ENCODE results near the gene NCK1. TPM values are rescaled to one million over a fixed set of nuclear protein-coding genes. Genes with fewer than 3 reads are reported as not detected.

NCK1 gene
- total RNA-seq, 1 donor from 2014 or later = 54.0 TPM

DNA sequence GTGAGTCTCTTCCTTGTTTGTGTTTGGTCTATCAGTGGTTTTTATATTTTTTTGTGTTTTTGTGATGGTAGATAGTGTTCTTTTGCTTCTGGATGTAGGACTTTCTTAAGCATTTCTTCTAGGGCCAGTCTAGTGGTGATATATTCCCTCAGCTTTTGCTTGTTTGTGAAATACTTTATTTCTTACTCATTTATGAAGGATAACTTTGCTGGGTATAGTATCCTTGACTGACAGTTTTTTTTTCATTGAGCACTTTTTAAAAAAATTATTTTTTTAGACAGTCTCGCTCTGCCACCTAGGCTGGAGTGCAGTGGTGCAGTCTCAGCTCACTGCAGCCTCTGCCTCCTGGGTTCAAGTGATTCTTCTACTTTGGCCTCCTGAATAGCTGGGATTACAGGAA lies 41.9 kb downstream of the NCK1 start:
- H3K4me1 ChIP-seq = peaks cover 10% of the 10 kb centered on the region
- H3K36me3 ChIP-seq = no peaks in the 10 kb centered on the region
- TF ChIP-seq, protein P1, sequence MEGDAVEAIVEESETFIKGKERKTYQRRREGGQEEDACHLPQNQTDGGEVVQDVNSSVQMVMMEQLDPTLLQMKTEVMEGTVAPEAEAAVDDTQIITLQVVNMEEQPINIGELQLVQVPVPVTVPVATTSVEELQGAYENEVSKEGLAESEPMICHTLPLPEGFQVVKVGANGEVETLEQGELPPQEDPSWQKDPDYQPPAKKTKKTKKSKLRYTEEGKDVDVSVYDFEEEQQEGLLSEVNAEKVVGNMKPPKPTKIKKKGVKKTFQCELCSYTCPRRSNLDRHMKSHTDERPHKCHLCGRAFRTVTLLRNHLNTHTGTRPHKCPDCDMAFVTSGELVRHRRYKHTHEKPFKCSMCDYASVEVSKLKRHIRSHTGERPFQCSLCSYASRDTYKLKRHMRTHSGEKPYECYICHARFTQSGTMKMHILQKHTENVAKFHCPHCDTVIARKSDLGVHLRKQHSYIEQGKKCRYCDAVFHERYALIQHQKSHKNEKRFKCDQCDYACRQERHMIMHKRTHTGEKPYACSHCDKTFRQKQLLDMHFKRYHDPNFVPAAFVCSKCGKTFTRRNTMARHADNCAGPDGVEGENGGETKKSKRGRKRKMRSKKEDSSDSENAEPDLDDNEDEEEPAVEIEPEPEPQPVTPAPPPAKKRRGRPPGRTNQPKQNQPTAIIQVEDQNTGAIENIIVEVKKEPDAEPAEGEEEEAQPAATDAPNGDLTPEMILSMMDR (IDR thresholded peaks at IDR 0.05) = no peak
- no peaks in the 10 kb centered on the region for H3K27me3 ChIP-seq
- no peak overlapping the region for H3K4me3 ChIP-seq
- intact Hi-C loops (cut with DNase I) = no loop called here
- ATAC-seq = no peak
- no peak for DNase-seq
- peaks cover 12% of the 10 kb centered on the region for H3K9me3 ChIP-seq
- no peak overlapping the region for H3K27ac ChIP-seq

DNA sequence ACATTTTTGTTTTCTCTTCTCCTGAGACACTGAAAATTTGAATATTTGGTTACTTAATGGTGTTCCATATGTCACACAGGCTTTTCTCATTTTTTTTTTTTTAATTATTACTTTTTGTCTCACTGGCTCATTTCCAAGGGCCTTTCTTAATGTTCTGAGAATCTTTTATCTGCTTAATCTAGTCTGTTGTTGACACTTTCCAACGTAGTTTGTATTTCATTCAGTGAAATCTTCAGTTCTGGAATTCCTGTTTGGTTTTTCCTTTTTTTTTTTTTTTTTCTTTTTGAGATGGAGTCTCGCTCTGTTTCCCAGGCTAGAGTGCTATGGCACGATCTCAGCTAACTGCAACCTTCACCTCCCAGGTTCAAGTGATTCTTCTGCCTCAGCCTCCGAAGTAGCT lies 42.7 kb downstream of the NCK1 start:
- Histone ChIP-seq H3K9me3 (peaks cover 12% of the 10 kb centered on the region), H3K4me3 (no peak overlapping the region), H3K4me1 (peaks cover 11% of the 10 kb centered on the region), H3K27me3 (no peaks in the 10 kb centered on the region), H3K36me3 (no peaks in the 10 kb centered on the region), H3K27ac (no peak overlapping the region)
- ATAC-seq (no peak), DNase-seq (no peak)
- TF ChIP-seq, protein P1 (IDR thresholded peaks at IDR 0.05) = no peak
- intact Hi-C loops (cut with DNase I) = no loop called here

DNA sequence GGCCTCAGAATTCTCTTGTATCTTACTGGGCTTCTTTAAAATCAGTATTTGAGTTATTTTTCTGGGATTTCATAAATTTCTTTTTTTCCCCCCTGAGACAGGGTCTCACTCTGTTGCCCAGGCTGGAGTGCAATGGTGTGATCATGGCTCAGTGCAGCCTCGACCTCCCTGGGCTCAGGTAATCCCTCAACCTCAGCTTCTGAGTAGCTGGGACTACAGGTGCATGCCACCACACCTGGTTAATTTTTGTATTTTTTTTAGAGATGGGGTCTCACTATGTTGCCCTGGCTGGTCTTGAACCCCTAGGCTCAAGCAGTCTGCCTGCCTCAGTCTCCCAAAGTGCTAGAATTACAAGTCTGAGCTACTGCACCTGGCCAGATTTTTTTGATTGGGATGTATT lies 43.5 kb downstream of the NCK1 start:
- TF ChIP-seq, protein P1 (IDR thresholded peaks at IDR 0.05) = no peak
- ATAC-seq (no peak), DNase-seq (no peak)
- no peak overlapping the region for H3K4me3 ChIP-seq
- H3K27ac ChIP-seq = no peak overlapping the region
- peaks cover 17% of the 10 kb centered on the region for H3K4me1 ChIP-seq
- H3K36me3 ChIP-seq = no peaks in the 10 kb centered on the region
- peaks cover 12% of the 10 kb centered on the region for H3K9me3 ChIP-seq
- no peaks in the 10 kb centered on the region for H3K27me3 ChIP-seq
- intact Hi-C loops (cut with DNase I) = no loop called here

DNA sequence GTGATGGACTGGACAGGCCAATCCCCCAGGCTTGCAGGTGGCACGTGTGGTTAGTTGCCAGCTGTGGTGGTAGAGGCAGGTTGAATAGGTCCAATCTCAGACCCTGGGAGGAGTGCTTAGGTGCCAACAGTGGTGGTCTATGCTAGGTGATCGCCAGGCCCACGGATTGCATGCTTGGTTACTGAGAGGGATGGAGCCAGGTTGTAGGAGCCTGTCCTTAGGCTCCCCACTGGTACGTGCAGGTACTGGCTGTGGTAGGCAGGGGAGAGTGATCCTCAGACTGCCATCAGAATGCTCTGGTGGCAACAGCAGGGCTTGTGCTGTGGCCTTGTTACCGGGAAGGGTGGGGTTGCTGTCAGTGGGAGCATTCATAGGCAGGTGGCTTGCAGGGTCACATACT lies 44.7 kb downstream of the NCK1 start:
- H3K27ac ChIP-seq = no peak overlapping the region
- H3K4me1 ChIP-seq = peaks cover 17% of the 10 kb centered on the region
- intact Hi-C loops (cut with DNase I) = no loop called here
- peaks cover 12% of the 10 kb centered on the region for H3K9me3 ChIP-seq
- H3K27me3 ChIP-seq = no peaks in the 10 kb centered on the region
- no peak overlapping the region for H3K4me3 ChIP-seq
- H3K36me3 ChIP-seq = no peaks in the 10 kb centered on the region
- DNase-seq (no peak), ATAC-seq (peak; percentile 17)
- TF ChIP-seq, protein P1 (IDR thresholded peaks at IDR 0.05) = no peak

DNA sequence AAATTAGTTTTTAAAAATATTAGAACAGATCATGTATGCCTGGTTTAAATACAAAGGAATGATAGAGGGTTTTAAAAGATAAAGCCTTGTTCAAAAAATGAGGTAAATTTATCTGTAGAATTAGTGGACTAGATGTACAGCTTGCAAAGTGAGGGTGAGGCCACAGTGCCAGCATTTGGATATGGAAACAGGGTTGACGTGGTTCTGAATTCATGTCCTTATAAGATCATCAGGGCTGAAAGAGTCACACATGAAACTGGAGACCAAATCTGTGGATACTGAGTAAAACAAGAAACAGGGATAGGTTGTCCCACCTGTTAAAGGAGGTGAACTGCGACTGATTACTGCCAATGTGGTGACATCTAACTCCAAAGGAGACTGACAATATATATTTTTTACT lies 46.3 kb downstream of the NCK1 start:
- TF ChIP-seq, protein P1 (IDR thresholded peaks at IDR 0.05) = no peak
- no peak overlapping the region for H3K27ac ChIP-seq
- H3K27me3 ChIP-seq = no peaks in the 10 kb centered on the region
- H3K36me3 ChIP-seq = no peaks in the 10 kb centered on the region
- peaks cover 12% of the 10 kb centered on the region for H3K9me3 ChIP-seq
- no peak for ATAC-seq
- DNase-seq = no peak
- H3K4me3 ChIP-seq = no peak overlapping the region
- peaks cover 25% of the 10 kb centered on the region for H3K4me1 ChIP-seq
- intact Hi-C loops (cut with DNase I) = no loop called here

DNA sequence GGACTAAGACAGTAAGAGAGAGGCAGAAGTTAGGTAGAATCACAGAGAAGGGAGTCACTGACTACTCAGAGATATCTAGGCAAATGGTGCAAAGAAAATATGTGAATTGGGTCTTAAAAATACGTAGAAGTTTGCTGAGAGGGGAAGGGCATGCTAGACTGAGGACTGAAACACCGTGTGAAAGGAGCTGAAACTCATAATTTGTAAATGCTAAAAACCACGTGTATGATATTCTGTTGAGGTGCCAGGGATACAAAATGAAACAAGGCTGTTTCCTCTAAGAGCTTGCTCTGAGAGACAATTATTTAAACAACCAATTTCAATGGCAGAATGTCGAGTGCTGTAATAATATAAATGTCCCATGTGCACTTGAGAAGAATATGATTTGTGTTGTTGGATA lies 47.2 kb downstream of the NCK1 start:
- H3K27me3 ChIP-seq = no peaks in the 10 kb centered on the region
- intact Hi-C loops (cut with DNase I) = no loop called here
- no peak for ATAC-seq
- no peak for DNase-seq
- no peaks in the 10 kb centered on the region for H3K36me3 ChIP-seq
- no peak overlapping the region for H3K27ac ChIP-seq
- peaks cover 5% of the 10 kb centered on the region for H3K9me3 ChIP-seq
- TF ChIP-seq, protein P1 (IDR thresholded peaks at IDR 0.05) = no peak
- H3K4me3 ChIP-seq = no peak overlapping the region
- H3K4me1 ChIP-seq = peaks cover 25% of the 10 kb centered on the region
